HUES6 (cell line): ENCODE results near the gene SCYL3.
"Not testable (repeated sequence)": the region's sequence is repeated elsewhere in the genome, so short reads cannot be mapped to it uniquely, and the experiment has no call there.

Experiments
- H3K27ac ChIP-seq: 2 replicates; pipeline ENCODE4 v1.7.0; 2013; ENCODE audit warnings: low read depth, mild to moderate bottlenecking, low read length, inconsistent platforms
- H3K27me3 ChIP-seq: 2 replicates; pipeline ENCODE4 v1.6.1; 2013; ENCODE audit warnings: low read length; ENCODE audit not compliant: control insufficient read depth, insufficient read depth
- H3K36me3 ChIP-seq: 2 replicates; pipeline ENCODE4 v1.6.1; 2013; ENCODE audit warnings: low read length; ENCODE audit not compliant: control insufficient read depth, insufficient read depth
- H3K4me1 ChIP-seq: 2 replicates; pipeline ENCODE4 v1.6.1; 2013; ENCODE audit warnings: low read length; ENCODE audit not compliant: control insufficient read depth, insufficient read depth
- H3K4me3 ChIP-seq: 2 replicates; pipeline ENCODE4 v1.5.1; 2013; ENCODE audit warnings: low read depth, low read length
- H3K9ac ChIP-seq: one replicate; pipeline ENCODE4 v1.6.1; 2013; ENCODE audit warnings: mild to moderate bottlenecking, low read length
- H3K9me3 ChIP-seq: 2 replicates; pipeline ENCODE4 v1.6.1; 2013; ENCODE audit warnings: low read depth, low read length; ENCODE audit not compliant: control insufficient read depth, insufficient read depth

Gene SCYL3

GRCh38 chr1:169811418-169812035 lies 82.2 kb downstream of the SCYL3 start:
- not testable (repeated sequence) for H3K27me3 ChIP-seq, H3K9me3 ChIP-seq, H3K4me3 ChIP-seq, H3K4me1 ChIP-seq, H3K9ac ChIP-seq, H3K27ac ChIP-seq
- peaks cover 71% of the 10 kb centered on the region for H3K36me3 ChIP-seq

GRCh38 chr1:169809370-169810095 lies 84.2 kb downstream of the SCYL3 start:
- H3K27ac ChIP-seq: no peak overlapping the region
- peaks cover 73% of the 10 kb centered on the region for H3K36me3 ChIP-seq

GRCh38 chr1:169804941-169805340 lies 88.8 kb downstream of the SCYL3 start:
- Histone ChIP-seq H3K36me3 (peaks cover 75% of the 10 kb centered on the region), H3K9me3 (no peaks in the 10 kb centered on the region)

More at GRCh38 chr1:169809370-169810095, 84.2 kb downstream of the SCYL3 start:
- no peaks in the 10 kb centered on the region for H3K9me3 ChIP-seq
- no peak overlapping the region for H3K4me3 ChIP-seq
- no peaks in the 10 kb centered on the region for H3K27me3 ChIP-seq
- H3K9ac ChIP-seq: no peak overlapping the region
- H3K4me1 ChIP-seq: no peaks in the 10 kb centered on the region

GRCh38 chr1:169802888-169803287 lies 90.8 kb downstream of the SCYL3 start:
- Histone ChIP-seq H3K27ac (no peak overlapping the region), H3K27me3 (no peaks in the 10 kb centered on the region), H3K4me3 (no peak overlapping the region), H3K36me3 (peaks cover 59% of the 10 kb centered on the region), H3K9me3 (no peaks in the 10 kb centered on the region), H3K9ac (no peak overlapping the region), H3K4me1 (no peaks in the 10 kb centered on the region)

More at GRCh38 chr1:169804941-169805340, 88.8 kb downstream of the SCYL3 start:
- H3K9ac ChIP-seq: no peak overlapping the region
- H3K4me1 ChIP-seq: no peaks in the 10 kb centered on the region
- no peak overlapping the region for H3K4me3 ChIP-seq
- no peak overlapping the region for H3K27ac ChIP-seq
- H3K27me3 ChIP-seq: no peaks in the 10 kb centered on the region
